Cardiac fibroblast (primary cell): ENCODE measurements around the gene UBE2Z.

ENCODE experiments used
- DNase-seq, 2 donors: peaks; one replicate each; pipeline versions ENCODE4 v3.0.0 to v3.0.0-alpha.2; 2010; ENCODE audit warnings: low read depth in 2 of 2
- H3K4me3 ChIP-seq, 2 donors: replicated peaks in 1 of 2; 1 replicate in 1 of 2; 2 replicates in 1 of 2; pipeline ENCODE4 v1.5.1; 2011; ENCODE audit warnings: low read depth in 2 of 2, low read length in 2 of 2, mild to moderate bottlenecking in 2 of 2, moderate library complexity in 1 of 2
- CTCF ChIP-seq: IDR thresholded peaks from one replicate; pipeline ENCODE4 v1.5.1; 2011; ENCODE audit warnings: low read depth, mild to moderate bottlenecking, low read length, inconsistent platforms

The UBE2Z gene

GRCh38 chr17:48903401-48903800 is 4.8 kb upstream of the UBE2Z start:
- no peak for DNase-seq
- no peak for TF ChIP-seq CTCF
- H3K4me3 ChIP-seq = no peak overlapping the region

- TF ChIP-seq CTCF = no peak
- DNase-seq = no peak
- H3K4me3 ChIP-seq = no peak overlapping the region
Measured at GRCh38 chr17:48904428-48904827, 3.8 kb upstream of the UBE2Z start.

- TF ChIP-seq CTCF = no peak
- no peak for DNase-seq
- no peak overlapping the region for H3K4me3 ChIP-seq
Measured at GRCh38 chr17:48905987-48906515, 2.2 kb upstream of the UBE2Z start.

- H3K4me3 ChIP-seq = peak overlapping the region; percentile 65 to 79
- peak; percentile 72 to 76 for DNase-seq
- TF ChIP-seq CTCF = no peak
Measured at GRCh38 chr17:48907713-48908046, 527 bp upstream of the UBE2Z start.

- peak overlapping the region; percentile 65 to 79 for H3K4me3 ChIP-seq
- no peak for TF ChIP-seq CTCF
- DNase-seq = peak; percentile 75 to 91
Measured at GRCh38 chr17:48908853-48909394, 717 bp downstream of the UBE2Z start.

GRCh38 chr17:48909783-48910182 is 1.6 kb downstream of the UBE2Z start:
- no peak for TF ChIP-seq CTCF
- no peak for DNase-seq
- peak overlapping the region; percentile 65 to 79 for H3K4me3 ChIP-seq

- DNase-seq = no peak
- peak overlapping the region; percentile 65 to 79 for H3K4me3 ChIP-seq
- TF ChIP-seq CTCF = no peak
Measured at GRCh38 chr17:48910370-48910769, 2.2 kb downstream of the UBE2Z start.
